ENCODE results near the gene MYOCOS. TPM values are rescaled to one million over a fixed set of nuclear protein-coding genes. Genes with fewer than 3 reads are reported as not detected.
"Not testable (repeated sequence)": the region's sequence is repeated elsewhere in the genome, so short reads cannot be mapped to it uniquely, and the experiment has no call there.

The MYOCOS gene
- polyA plus RNA-seq, 1 experiment: not detected

GRCh38 chr1:171606402-171606941 lies 15.6 kb upstream of the MYOCOS start:
- POLR2A ChIA-PET: no interaction called here
- no peaks in the 10 kb centered on the region for H3K27me3 ChIP-seq (ENCODE audit: control insufficient read depth, insufficient read depth, low read length)
- no peaks in the 10 kb centered on the region for H3K9me3 ChIP-seq (ENCODE audit: control insufficient read depth, insufficient read depth, low read length)
- CTCF ChIA-PET: interaction anchor here (1.1 to 1.4 kb wide), 2 partner anchors 23 to 38 kb away, joined by 3 to 6 read pairs; no protein-coding TSS in a partner anchor
- H3K27ac ChIP-seq (ENCODE audit: low read depth, low read length): no peak overlapping the region
- no peak for DNase-seq (ENCODE audit: low read depth, low spot score)
- H3K4me3 ChIP-seq (ENCODE audit: low read depth, low read length): no peak overlapping the region
- no peak for TF ChIP-seq CTCF (IDR thresholded peaks at IDR 0.05; ENCODE audit: low read depth, low read length)

GRCh38 chr1:171610385-171610784 lies 11.7 kb upstream of the MYOCOS start:
- CTCF ChIA-PET: no interaction called here
- no peak for DNase-seq (ENCODE audit: low read depth, low spot score)
- POLR2A ChIA-PET: no interaction called here
- Histone ChIP-seq H3K4me3 (ENCODE audit: low read depth, low read length) (no peak overlapping the region), H3K27ac (ENCODE audit: low read depth, low read length) (no peak overlapping the region), H3K27me3 (ENCODE audit: control insufficient read depth, insufficient read depth, low read length) (peaks cover 7% of the 10 kb centered on the region), H3K9me3 (ENCODE audit: control insufficient read depth, insufficient read depth, low read length) (no peaks in the 10 kb centered on the region)
- no peak for TF ChIP-seq CTCF (IDR thresholded peaks at IDR 0.05; ENCODE audit: low read depth, low read length)

GRCh38 chr1:171611306-171611705 lies 10.7 kb upstream of the MYOCOS start:
- Histone ChIP-seq H3K27me3 (ENCODE audit: control insufficient read depth, insufficient read depth, low read length) (peaks cover 7% of the 10 kb centered on the region), H3K9me3 (ENCODE audit: control insufficient read depth, insufficient read depth, low read length) (no peaks in the 10 kb centered on the region), H3K4me3 (ENCODE audit: low read depth, low read length) (no peak overlapping the region), H3K27ac (ENCODE audit: low read depth, low read length) (no peak overlapping the region)
- no peak for DNase-seq (ENCODE audit: low read depth, low spot score)
- CTCF ChIA-PET: no interaction called here
- POLR2A ChIA-PET: no interaction called here
- TF ChIP-seq CTCF (IDR thresholded peaks at IDR 0.05; ENCODE audit: low read depth, low read length): no peak

DNA sequence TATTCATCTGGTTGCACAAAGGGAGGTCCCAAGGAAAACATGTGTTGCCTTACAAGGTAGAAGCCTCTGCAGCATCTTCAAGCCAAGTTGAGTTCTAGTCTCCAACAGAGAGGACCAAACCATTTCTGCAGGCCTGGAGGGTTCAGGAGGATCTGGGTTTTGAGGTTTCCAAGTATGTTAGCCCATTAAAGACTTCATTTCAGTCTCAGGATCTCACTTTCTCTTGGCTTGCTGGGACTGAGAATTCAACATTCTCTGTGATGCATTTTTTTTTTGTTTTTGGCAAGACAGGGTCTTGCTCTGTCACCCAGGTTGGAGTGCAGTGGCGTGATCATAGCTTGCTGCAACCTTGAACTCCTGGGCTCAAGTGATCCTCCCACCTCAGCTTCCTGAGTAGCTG lies 8.8 kb upstream of the MYOCOS start:
- ChIA-PET POLR2A (no interaction called here), CTCF (no interaction called here)
- Histone ChIP-seq H3K27ac (ENCODE audit: low read depth, low read length) (no peak overlapping the region), H3K9me3 (ENCODE audit: control insufficient read depth, insufficient read depth, low read length) (no peaks in the 10 kb centered on the region), H3K4me3 (ENCODE audit: low read depth, low read length) (no peak overlapping the region), H3K27me3 (ENCODE audit: control insufficient read depth, insufficient read depth, low read length) (peaks cover 10% of the 10 kb centered on the region)
- no peak for TF ChIP-seq CTCF (IDR thresholded peaks at IDR 0.05; ENCODE audit: low read depth, low read length)
- no peak for DNase-seq (ENCODE audit: low read depth, low spot score)

GRCh38 chr1:171615122-171615906 lies 6.7 kb upstream of the MYOCOS start:
- POLR2A ChIA-PET; DNase-seq (ENCODE audit: low read depth, low spot score); H3K27me3 ChIP-seq (ENCODE audit: control insufficient read depth, insufficient read depth, low read length); H3K27ac ChIP-seq (ENCODE audit: low read depth, low read length); CTCF ChIA-PET; H3K4me3 ChIP-seq (ENCODE audit: low read depth, low read length); H3K9me3 ChIP-seq (ENCODE audit: control insufficient read depth, insufficient read depth, low read length): not testable (repeated sequence)

Measured in AG04450 (cell line).